ENCODE data around the gene FCHO1. TPM values are rescaled to one million over a fixed set of nuclear protein-coding genes. Genes with fewer than 3 reads are reported as not detected.
"Not testable (repeated sequence)": the region's sequence is repeated elsewhere in the genome, so short reads cannot be mapped to it uniquely, and the experiment has no call there.

FCHO1 gene
- total RNA-seq, 2 experiments from 2014 or later, result 85.6 to 107 TPM

- no peak overlapping the region for H3K27ac ChIP-seq (ENCODE audit: low read depth, low read length, poor library complexity, severe bottlenecking)
- POLR2A ChIA-PET, result no interaction called here
Measured at GRCh38 chr19:17775245-17775927, 24.1 kb downstream of the FCHO1 start.

GRCh38 chr19:17775991-17776803, 24.9 kb downstream of the FCHO1 start:
- ChIA-PET CTCF (ENCODE audit: unreplicated experiment) (interaction anchor here (1.4 kb wide), 1 partner anchor 13 kb away, joined by 4 read pairs; no protein-coding TSS in a partner anchor), POLR2A (no interaction called here)
- H3K9me3 ChIP-seq (ENCODE audit: low read length), result no peaks in the 10 kb centered on the region
- H3K9me2 ChIP-seq (ENCODE audit: insufficient read depth, low read length), result no peaks in the 10 kb centered on the region
- peak overlapping the region; percentile 22; the same call in 1 of the 2 replicates for H3K4me2 ChIP-seq (ENCODE audit: low read length)
- peak overlapping the region; percentile 28 for H3K27ac ChIP-seq (ENCODE audit: low read depth, low read length, poor library complexity, severe bottlenecking)
- no peak for DNase-seq (ENCODE audit: low spot score)
- H4K20me1 ChIP-seq (ENCODE audit: insufficient read depth, low read length), result no peaks in the 10 kb centered on the region
- intact Hi-C loops (cut with micrococcal nuclease; ENCODE audit: unreplicated experiment), result no loop called here
- BruUV-seq (replicated peaks), result no TSS peak
- H2AFZ ChIP-seq (ENCODE audit: low read length), result no peak overlapping the region
- no peak overlapping the region for H3K4me3 ChIP-seq (ENCODE audit: low read depth, low read length, poor library complexity, severe bottlenecking)
- TF ChIP-seq CTCF (conservative IDR thresholded peaks at IDR 0.05; ENCODE audit: low read length), result no peak
- peaks cover 83% of the 10 kb centered on the region for H3K36me3 ChIP-seq (ENCODE audit: insufficient read depth, low read length)
- no peaks in the 10 kb centered on the region for H3K79me2 ChIP-seq (ENCODE audit: insufficient read depth, low read depth, low read length)
- H3K4me1 ChIP-seq (ENCODE audit: insufficient read depth, low read length, poor library complexity, severe bottlenecking), result peaks cover 12% of the 10 kb centered on the region

More at GRCh38 chr19:17775245-17775927, 24.1 kb downstream of the FCHO1 start:
- Histone ChIP-seq H3K9me2 (ENCODE audit: insufficient read depth, low read length) (no peaks in the 10 kb centered on the region), H4K20me1 (ENCODE audit: insufficient read depth, low read length) (no peaks in the 10 kb centered on the region), H3K4me3 (ENCODE audit: low read depth, low read length, poor library complexity, severe bottlenecking) (no peak overlapping the region), H3K4me2 (ENCODE audit: low read length) (no peak overlapping the region), H2AFZ (ENCODE audit: low read length) (no peak overlapping the region), H3K4me1 (ENCODE audit: insufficient read depth, low read length, poor library complexity, severe bottlenecking) (peaks cover 12% of the 10 kb centered on the region), H3K79me2 (ENCODE audit: insufficient read depth, low read depth, low read length) (no peaks in the 10 kb centered on the region), H3K36me3 (ENCODE audit: insufficient read depth, low read length) (peaks cover 83% of the 10 kb centered on the region), H3K9me3 (ENCODE audit: low read length) (no peaks in the 10 kb centered on the region)
- DNase-seq (ENCODE audit: low spot score), result peak; percentile 49
- CTCF ChIA-PET (ENCODE audit: unreplicated experiment), result interaction anchor here (0.8 to 1.4 kb wide), 2 partner anchors 12 to 157 kb away, joined by 3 to 4 read pairs; partner anchors contain the start of gene CCDC124
- BruUV-seq (replicated peaks), result TSS peak; percentile 57
- TF ChIP-seq EZH2phosphoT487 (IDR thresholded peaks at IDR 0.05; ENCODE audit: borderline replicate concordance, low read depth, low read length) (no peak), CTCF (conservative IDR thresholded peaks at IDR 0.05; ENCODE audit: low read length) (peak; percentile 92)
- intact Hi-C loops (cut with micrococcal nuclease; ENCODE audit: unreplicated experiment), result no loop called here

- H4K20me1 ChIP-seq (ENCODE audit: insufficient read depth, low read length); BruUV-seq (replicated peaks); H3K9me2 ChIP-seq (ENCODE audit: insufficient read depth, low read length); H3K27ac ChIP-seq (ENCODE audit: low read depth, low read length, poor library complexity, severe bottlenecking); H3K4me2 ChIP-seq (ENCODE audit: low read length); H3K4me3 ChIP-seq (ENCODE audit: low read depth, low read length, poor library complexity, severe bottlenecking); DNase-seq (ENCODE audit: low spot score); intact Hi-C loops (cut with micrococcal nuclease; ENCODE audit: unreplicated experiment); H2AFZ ChIP-seq (ENCODE audit: low read length); H3K9me3 ChIP-seq (ENCODE audit: low read length); H3K79me2 ChIP-seq (ENCODE audit: insufficient read depth, low read depth, low read length); CTCF ChIA-PET (ENCODE audit: unreplicated experiment): not testable (repeated sequence)
- POLR2A ChIA-PET, result interaction anchor here (0.9 kb wide), 1 partner anchor 10 kb away, joined by 4 read pairs; no protein-coding TSS in a partner anchor
- peaks cover 12% of the 10 kb centered on the region for H3K4me1 ChIP-seq (ENCODE audit: insufficient read depth, low read length, poor library complexity, severe bottlenecking)
- peaks cover 86% of the 10 kb centered on the region for H3K36me3 ChIP-seq (ENCODE audit: insufficient read depth, low read length)
Measured at GRCh38 chr19:17777840-17778239, 26.6 kb downstream of the FCHO1 start.

All from OCI-LY7 (cell line).